Measurements from ENCODE around the gene NADK2. TPM values are rescaled to one million over a fixed set of nuclear protein-coding genes. Genes with fewer than 3 reads are reported as not detected.

Gene NADK2
- total and polyA plus RNA-seq, 10 of the 15 experiments (the other 5 are each of a cell fraction or from before 2014, with no cell fraction given) = 2.4 to 9.0 (median 6.3) TPM

GRCh38 chr5:36227046-36227445, 14.7 kb downstream of the NADK2 start:
- no TSS peak for BruUV-seq (replicated peaks)

DNA sequence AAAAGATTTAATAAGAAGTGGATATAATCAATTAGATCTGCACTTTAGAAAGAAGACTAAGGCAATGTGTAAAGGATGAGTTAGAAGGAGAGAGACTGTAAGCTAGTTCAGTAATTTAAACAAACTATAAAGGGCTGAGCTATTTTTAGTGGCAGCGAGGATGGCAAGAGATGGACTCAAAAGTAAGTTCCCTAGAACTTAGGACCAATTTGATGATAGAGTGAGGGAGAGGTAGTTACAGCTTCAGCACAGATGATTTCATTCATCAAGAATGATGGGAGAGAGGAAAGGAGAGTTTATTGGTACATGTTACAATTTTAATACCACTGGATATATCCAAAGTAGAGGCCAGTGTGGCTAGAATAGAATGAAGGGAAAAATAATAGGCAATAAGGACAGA, 19.1 kb downstream of the NADK2 start:
- no peak for FAIRE-seq
- no peak overlapping the region for H3K4me2 ChIP-seq (ENCODE audit: control insufficient read depth, insufficient read depth)
- ChIA-PET RAD21 (ENCODE audit: unreplicated experiment) (interaction anchor here (0.7 to 1.6 kb wide), 2 partner anchors 19 to 46 kb away, joined by 3 to 5 read pairs; partner anchors contain the start of gene NADK2), SMC1A (ENCODE audit: uncharacterized antibody, unreplicated experiment) (interaction anchor here (0.8 kb wide), 1 partner anchor 15 kb away, joined by 3 read pairs; no protein-coding TSS in a partner anchor), POLR2A (no interaction called here), CTCF (no interaction called here)
- H3K9ac ChIP-seq (ENCODE audit: control insufficient read depth, insufficient read depth, low read length) = no peak overlapping the region
- H4K20me1 ChIP-seq (ENCODE audit: control insufficient read depth, insufficient read depth) = no peaks in the 10 kb centered on the region
- H3K4me1 ChIP-seq (ENCODE audit: control insufficient read depth, insufficient read depth, low read length) = no peaks in the 10 kb centered on the region
- 94% methylated on average over 1 of the region's 1 CpG for WGBS (ENCODE audit: insufficient coverage, insufficient replicate concordance, low lambda C conversion rate, missing lambda C conversion rate)
- no peak for DNase-seq (ENCODE audit: low read depth, low spot score)
- no TSS peak for BruUV-seq (replicated peaks)
- no peak overlapping the region for H3K27ac ChIP-seq (ENCODE audit: control insufficient read depth, insufficient read depth)
- no peak for ATAC-seq
- H3K9me3 ChIP-seq (replicated peaks; ENCODE audit: control insufficient read depth, insufficient read depth, low read length) = no peaks in the 10 kb centered on the region
- in situ Hi-C loops (cut with MboI) (loop anchor here (10.0 kb wide), 1 partner anchor 58 kb away; no protein-coding TSS in a partner anchor), intact Hi-C loops (cut with micrococcal nuclease; ENCODE audit: unreplicated experiment) (no loop called here)
- no peaks in the 10 kb centered on the region; a peak in 1 of 4 replicates for H3K36me3 ChIP-seq (ENCODE audit: control insufficient read depth in 2 of 2, insufficient read depth in 2 of 2, low read length in 1 of 2)
- H3K27me3 ChIP-seq (replicated peaks in 1 of 2; ENCODE audit: control insufficient read depth in 2 of 2, insufficient read depth in 2 of 2, low read length in 1 of 2) = no peaks in the 10 kb centered on the region
- H3K79me2 ChIP-seq (ENCODE audit: control insufficient read depth, insufficient read depth, low read length) = no peaks in the 10 kb centered on the region
- no peak overlapping the region for H2AFZ ChIP-seq (ENCODE audit: control insufficient read depth, low read depth, low read length)
- no peak overlapping the region for H3K4me3 ChIP-seq
- TF ChIP-seq HSF1 (IDR thresholded peaks at IDR 0.05; ENCODE audit: low read depth, low read length) = no peak
- no peak for TF ChIP-seq MXI1 (IDR thresholded peaks at IDR 0.05; ENCODE audit: low read depth, low read length)
- no peak for TF ChIP-seq RUNX3 (IDR thresholded peaks at IDR 0.05; ENCODE audit: low read length)
- TF ChIP-seq KDM1A (IDR thresholded peaks at IDR 0.05; ENCODE audit: borderline replicate concordance) = no peak
- TF ChIP-seq RBBP5 (conservative IDR thresholded peaks at IDR 0.05) = no peak
- TF ChIP-seq MEF2B (IDR thresholded peaks at IDR 0.05; ENCODE audit: partially characterized antibody, poor library complexity, severe bottlenecking) = no peak
- TF ChIP-seq ZBTB33 (IDR thresholded peaks at IDR 0.05) = no peak

More at GRCh38 chr5:36227046-36227445, 14.7 kb downstream of the NADK2 start:
- no peaks in the 10 kb centered on the region for H4K20me1 ChIP-seq (ENCODE audit: control insufficient read depth, insufficient read depth)
- intact Hi-C loops (cut with micrococcal nuclease; ENCODE audit: unreplicated experiment) (no loop called here), in situ Hi-C loops (cut with MboI) (loop anchor here (10.0 kb wide), 1 partner anchor 62 kb away; no protein-coding TSS in a partner anchor)
- TF ChIP-seq SREBF1 (IDR thresholded peaks at IDR 0.05; ENCODE audit: low read length) = no peak
- TF ChIP-seq NFYB (IDR thresholded peaks at IDR 0.05; ENCODE audit: insufficient read depth, low read depth, low read length) = no peak
- TF ChIP-seq MYC (IDR thresholded peaks at IDR 0.05; ENCODE audit: insufficient read depth, insufficient read length, insufficient replicate concordance, low read length, severe bottlenecking) = no peak
- TF ChIP-seq PAX8 (IDR thresholded peaks at IDR 0.05) = no peak
- TF ChIP-seq ZNF622 (IDR thresholded peaks at IDR 0.05) = no peak
- TF ChIP-seq SIN3A (IDR thresholded peaks at IDR 0.05; ENCODE audit: low read depth, low read length) = no peak
- TF ChIP-seq POLR2AphosphoS2 (IDR thresholded peaks at IDR 0.05; ENCODE audit: low read depth, low read length) = no peak
- no peak for TF ChIP-seq NFXL1 (IDR thresholded peaks at IDR 0.05; ENCODE audit: borderline replicate concordance)
- RAD21 ChIA-PET (ENCODE audit: unreplicated experiment) = no interaction called here
- no peaks in the 10 kb centered on the region for H3K9me3 ChIP-seq (replicated peaks; ENCODE audit: control insufficient read depth, insufficient read depth, low read length)
- ATAC-seq (no peak), FAIRE-seq (no peak), DNase-seq (ENCODE audit: low read depth, low spot score) (no peak)
- SMC1A ChIA-PET (ENCODE audit: uncharacterized antibody, unreplicated experiment) = interaction anchor here (0.9 to 1.0 kb wide), 2 partner anchors 8 to 82 kb away, joined by 3 read pairs; no protein-coding TSS in a partner anchor
- CTCF ChIA-PET = interaction anchor here (1.5 to 1.6 kb wide), 2 partner anchors 11 to 14 kb away, joined by 3 read pairs; partner anchors contain the start of gene NADK2
- H3K4me3 ChIP-seq = no peak overlapping the region
- no peaks in the 10 kb centered on the region for H3K27me3 ChIP-seq (replicated peaks in 1 of 2; ENCODE audit: control insufficient read depth in 2 of 2, insufficient read depth in 2 of 2, low read length in 1 of 2)
- no peaks in the 10 kb centered on the region; a peak in 1 of 4 replicates for H3K36me3 ChIP-seq (ENCODE audit: control insufficient read depth in 2 of 2, insufficient read depth in 2 of 2, low read length in 1 of 2)
- H2AFZ ChIP-seq (ENCODE audit: control insufficient read depth, low read depth, low read length) = no peak overlapping the region
- POLR2A ChIA-PET = interaction anchor here (0.9 kb wide), 1 partner anchor 60 kb away, joined by 4 read pairs; no protein-coding TSS in a partner anchor
- no peaks in the 10 kb centered on the region for H3K79me2 ChIP-seq (ENCODE audit: control insufficient read depth, insufficient read depth, low read length)
- no peak overlapping the region for H3K9ac ChIP-seq (ENCODE audit: control insufficient read depth, insufficient read depth, low read length)
- H3K4me2 ChIP-seq (ENCODE audit: control insufficient read depth, insufficient read depth) = no peak overlapping the region
- H3K4me1 ChIP-seq (ENCODE audit: control insufficient read depth, insufficient read depth, low read length) = no peaks in the 10 kb centered on the region
- H3K27ac ChIP-seq (ENCODE audit: control insufficient read depth, insufficient read depth) = no peak overlapping the region
